Measurements from ENCODE around the gene VIPR2. TPM values are rescaled to one million over a fixed set of nuclear protein-coding genes. Genes with fewer than 3 reads are reported as not detected.
"Not testable (repeated sequence)": the region's sequence is repeated elsewhere in the genome, so short reads cannot be mapped to it uniquely, and the experiment has no call there.

Gene VIPR2
- polyA plus RNA-seq, 1 experiment, result not detected

- Histone ChIP-seq H3K4me3 (ENCODE audit: low read depth, low read length) (no peak overlapping the region), H3K36me3 (ENCODE audit: control insufficient read depth, insufficient read depth, low read length) (no peaks in the 10 kb centered on the region), H3K27me3 (ENCODE audit: control insufficient read depth, insufficient read depth, low read length) (peaks cover under 1% of the 10 kb centered on the region; the same call in 1 of the 2 replicates)
- ChIA-PET CTCF (no interaction called here), POLR2A (no interaction called here)
- no peak for DNase-seq (ENCODE audit: low read depth)
- no peak for TF ChIP-seq CTCF (IDR thresholded peaks at IDR 0.05; ENCODE audit: insufficient read depth, low read depth, low read length)
These were observed 157.0 kb downstream of the VIPR2 start for GRCh38 chr7:158987691-158988090.

GRCh38 chr7:158985583-158985982, 159.1 kb downstream of the VIPR2 start:
- Histone ChIP-seq H3K4me3 (ENCODE audit: low read depth, low read length) (no peak overlapping the region), H3K27me3 (ENCODE audit: control insufficient read depth, insufficient read depth, low read length) (no peaks in the 10 kb centered on the region), H3K36me3 (ENCODE audit: control insufficient read depth, insufficient read depth, low read length) (no peaks in the 10 kb centered on the region)
- CTCF ChIA-PET, result interaction anchor here (0.7 kb wide), 1 partner anchor 291 kb away, joined by 3 read pairs; no protein-coding TSS in a partner anchor
- no peak for DNase-seq (ENCODE audit: low read depth)
- POLR2A ChIA-PET, result no interaction called here
- no peak for TF ChIP-seq CTCF (IDR thresholded peaks at IDR 0.05; ENCODE audit: insufficient read depth, low read depth, low read length)

- CTCF ChIA-PET; POLR2A ChIA-PET; H3K4me3 ChIP-seq (ENCODE audit: low read depth, low read length); H3K36me3 ChIP-seq (ENCODE audit: control insufficient read depth, insufficient read depth, low read length); DNase-seq (ENCODE audit: low read depth); H3K27me3 ChIP-seq (ENCODE audit: control insufficient read depth, insufficient read depth, low read length): not testable (repeated sequence)
These were observed 160.7 kb downstream of the VIPR2 start for GRCh38 chr7:158984007-158984406.

- H3K36me3 ChIP-seq (ENCODE audit: control insufficient read depth, insufficient read depth, low read length); POLR2A ChIA-PET; H3K4me3 ChIP-seq (ENCODE audit: low read depth, low read length); CTCF ChIA-PET; H3K27me3 ChIP-seq (ENCODE audit: control insufficient read depth, insufficient read depth, low read length); DNase-seq (ENCODE audit: low read depth): not testable (repeated sequence)
These were observed 162.6 kb downstream of the VIPR2 start for GRCh38 chr7:158982080-158982479.

GRCh38 chr7:158979635-158980351, 164.9 kb downstream of the VIPR2 start:
- no peak for DNase-seq (ENCODE audit: low read depth)
- no peak for TF ChIP-seq CTCF (IDR thresholded peaks at IDR 0.05; ENCODE audit: insufficient read depth, low read depth, low read length)
- ChIA-PET POLR2A (no interaction called here), CTCF (interaction anchor here (0.7 kb wide), 1 partner anchor 14 kb away, joined by 3 read pairs; no protein-coding TSS in a partner anchor)
- Histone ChIP-seq H3K27me3 (ENCODE audit: control insufficient read depth, insufficient read depth, low read length) (no peaks in the 10 kb centered on the region), H3K36me3 (ENCODE audit: control insufficient read depth, insufficient read depth, low read length) (no peaks in the 10 kb centered on the region), H3K4me3 (ENCODE audit: low read depth, low read length) (no peak overlapping the region)

- no peaks in the 10 kb centered on the region for H3K36me3 ChIP-seq (ENCODE audit: control insufficient read depth, insufficient read depth, low read length)
- CTCF ChIA-PET, result interaction anchor here (0.7 to 4.8 kb wide), 3 partner anchors 13 to 282 kb away, joined by 3 to 87 read pairs (median 3); no protein-coding TSS in a partner anchor
- no peak for TF ChIP-seq CTCF (IDR thresholded peaks at IDR 0.05; ENCODE audit: insufficient read depth, low read depth, low read length)
- DNase-seq (ENCODE audit: low read depth), result no peak
- H3K27me3 ChIP-seq (ENCODE audit: control insufficient read depth, insufficient read depth, low read length), result no peaks in the 10 kb centered on the region
- POLR2A ChIA-PET, result no interaction called here
- no peak overlapping the region for H3K4me3 ChIP-seq (ENCODE audit: low read depth, low read length)
These were observed 165.6 kb downstream of the VIPR2 start for GRCh38 chr7:158979023-158979529.
